Endothelial cell of umbilical vein (primary cell): ENCODE results near the gene ROCK2. TPM values are rescaled to one million over a fixed set of nuclear protein-coding genes. Genes with fewer than 3 reads are reported as not detected.
A peak's percentile ranks its signal among the peaks of the same experiment; 100 is the strongest.

Experiments
- BruUV-seq: library from RNA; stranded (reverse); fragments of 400-500 nt; replicated peaks from 2 replicates; lab custom pipeline; 2021; lab: Mats Ljungman, UMichigan
- CTCF ChIA-PET: fragments of 300-600, 350-600 bp; sonication (Branson Sonifier 250); formaldehyde crosslinking; loops from one replicate; lab custom pipeline; 2021; ENCODE audit warnings: antibody characterized with exemption, inconsistent platforms; lab: Charles Lee
- POLR2A ChIA-PET: fragments of 300-600, 350-600 bp; sonication (Branson Sonifier 250); formaldehyde crosslinking; loops from one replicate; lab custom pipeline; 2021; ENCODE audit warnings: antibody characterized with exemption, inconsistent platforms; lab: Charles Lee
- DNase-seq: peaks from one replicate; pipeline ENCODE4 v3.0.0-alpha.2; 2011; ENCODE audit warnings: low read depth, low spot score
- FAIRE-seq: peaks from 2 replicates; lab custom pipeline; 2011; peaks lifted over from hg19 to GRCh38; lab: Jason Lieb, UNC
- H2AFZ ChIP-seq: 2 replicates; pipeline ENCODE4 v1.6.0; 2012; ENCODE audit warnings: low read depth, low read length, control low read depth, inconsistent platforms
- H3K27ac ChIP-seq: 2 replicates; pipeline ENCODE4 v1.5.1; 2011; ENCODE audit warnings: low read depth, mild to moderate bottlenecking, control low read depth, low read length, moderate library complexity; ENCODE audit not compliant: insufficient read depth
- H3K27me3 ChIP-seq, 2 experiments: 2 replicates each; pipeline versions ENCODE4 v1.6.0 to v1.6.1; 2011; ENCODE audit warnings: low read length in 2 of 2, mixed read lengths in 1 of 2; ENCODE audit not compliant: control insufficient read depth in 2 of 2, insufficient read depth in 2 of 2
- H3K36me3 ChIP-seq, 2 experiments: 2 replicates in 1 of 2; 3 replicates in 1 of 2; pipeline ENCODE4 v1.5.1; 2011; ENCODE audit warnings: low read length in 2 of 2, mild to moderate bottlenecking in 1 of 2, moderate library complexity in 1 of 2; ENCODE audit not compliant: control insufficient read depth in 2 of 2, insufficient read depth in 2 of 2; ENCODE audit errors: extremely low read depth in 1 of 2
- H3K4me1 ChIP-seq: 3 replicates; pipeline ENCODE4 v1.5.1; 2011; ENCODE audit warnings: mild to moderate bottlenecking, low read length; ENCODE audit not compliant: control insufficient read depth, insufficient read depth; ENCODE audit errors: extremely low read depth
- H3K4me2 ChIP-seq: 2 replicates; pipeline ENCODE4 v1.6.1; 2011; ENCODE audit warnings: low read length, control low read depth, mixed read lengths; ENCODE audit not compliant: insufficient read depth
- H3K4me3 ChIP-seq, 3 experiments: fragments of 200-600 bp in 1 of 3; sonication (generic), shearing (Covaris generic) in 1 of 3; replicated peaks in 1 of 3; 2 replicates each; pipeline ENCODE4 v1.5.1; 2011 to 2016; ENCODE audit warnings: control low read depth in 3 of 3, low read length in 3 of 3, mild to moderate bottlenecking in 2 of 3, inconsistent platforms in 1 of 3, low read depth in 1 of 3, moderate library complexity in 1 of 3; ENCODE audit not compliant: insufficient read depth in 1 of 3
- H3K79me2 ChIP-seq: 2 replicates; pipeline ENCODE4 v1.6.0; 2012; ENCODE audit warnings: low read length, inconsistent platforms; ENCODE audit not compliant: control insufficient read depth, insufficient read depth
- H3K9ac ChIP-seq: replicated peaks from 2 replicates; pipeline ENCODE3; 2011; ENCODE audit warnings: low read length, control low read depth; ENCODE audit not compliant: insufficient read depth; ENCODE audit errors: extremely low read depth
- H3K9me1 ChIP-seq: replicated peaks from 3 replicates; pipeline ENCODE4 v1.6.0; 2011; ENCODE audit warnings: mild to moderate bottlenecking, low read length; ENCODE audit not compliant: control insufficient read depth, insufficient read depth; ENCODE audit errors: extremely low read depth
- H3K9me3 ChIP-seq: replicated peaks from 2 replicates; pipeline ENCODE4 v1.5.1; 2012; ENCODE audit warnings: low read length, inconsistent platforms; ENCODE audit not compliant: control insufficient read depth, insufficient read depth
- H4K20me1 ChIP-seq: replicated peaks from 2 replicates; pipeline ENCODE3; 2011; ENCODE audit warnings: mild to moderate bottlenecking, low read length; ENCODE audit not compliant: control insufficient read depth, insufficient read depth; ENCODE audit errors: extremely low read depth
- EZH2 ChIP-seq: IDR thresholded peaks from 2 replicates; pipeline ENCODE4 v1.6.1; 2012; ENCODE audit warnings: borderline replicate concordance, low read depth, mild to moderate bottlenecking, moderate library complexity, low read length, inconsistent platforms; ENCODE audit not compliant: severe bottlenecking
- FOS ChIP-seq: IDR thresholded peaks from 2 replicates; pipeline ENCODE4 v1.6.1; 2011; ENCODE audit warnings: mild to moderate bottlenecking, low read length, moderate library complexity, borderline replicate concordance; ENCODE audit not compliant: insufficient read depth
- GATA2 ChIP-seq: IDR thresholded peaks from 2 replicates; pipeline ENCODE4 v1.7.0; 2011; ENCODE audit warnings: low read depth, mild to moderate bottlenecking, moderate library complexity, mixed read lengths, low read length; ENCODE audit not compliant: insufficient read length, insufficient read depth
- JUN ChIP-seq: IDR thresholded peaks from 2 replicates; pipeline ENCODE4 v1.6.1; 2011; ENCODE audit warnings: borderline replicate concordance, low read depth; ENCODE audit not compliant: insufficient read length, insufficient read depth
- MAX ChIP-seq: IDR thresholded peaks from 2 replicates; pipeline ENCODE4 v1.6.1; 2011; ENCODE audit not compliant: insufficient read depth, insufficient read length
- MYC ChIP-seq: IDR thresholded peaks from one replicate; pipeline ENCODE4 v1.6.1; 2011; ENCODE audit warnings: mild to moderate bottlenecking, low read depth, low read length
- POLR2A ChIP-seq: IDR thresholded peaks from 2 replicates; pipeline ENCODE4 v1.6.1; 2012; ENCODE audit warnings: low read depth, mild to moderate bottlenecking, control low read depth, low read length
- POLR2AphosphoS5 ChIP-seq: IDR thresholded peaks from 2 replicates; pipeline ENCODE4 v1.6.1; 2012; ENCODE audit warnings: low read depth, mild to moderate bottlenecking, control low read depth, low read length, moderate library complexity; ENCODE audit not compliant: insufficient read depth
- dilution Hi-C: fragments of 300-500 bp; cut with MboI; formaldehyde crosslinking; loops from one replicate; pipeline ENCODE4 v1.15.0; 2019; ENCODE audit warnings: low sequenced_read_pairs; ENCODE audit not compliant: extremely low pct_ligation_motif_present
- intact Hi-C: fragments of 100-400 bp; cut with micrococcal nuclease; formaldehyde crosslinking; loops from one replicate; pipeline ENCODE4 v1.10.0; 2022
- polyA plus RNA-seq, 4 experiments: library from polyadenylated mRNA; depleted of rRNA in 3 of 4; stranded (reverse) in 3 of 4; unstranded in 1 of 4; fragments of >200 nt; gene quantifications; 2 replicates each; pipeline versions ENCODE4 v1.2.1 to v1.2.3, GENCODE V29; 2011 to 2012; ENCODE audit warnings: missing spikeins in 1 of 4
- total RNA-seq: library from RNA; stranded (reverse); gene quantifications from 2 replicates; pipeline ENCODE4 v1.2.3, GENCODE V29; 2021

ROCK2 gene
- total and polyA plus RNA-seq, 2 donors (not counting 3 experiments of a cell fraction or from before 2014, with no cell fraction given): 5.2 to 56.5 TPM

DNA sequence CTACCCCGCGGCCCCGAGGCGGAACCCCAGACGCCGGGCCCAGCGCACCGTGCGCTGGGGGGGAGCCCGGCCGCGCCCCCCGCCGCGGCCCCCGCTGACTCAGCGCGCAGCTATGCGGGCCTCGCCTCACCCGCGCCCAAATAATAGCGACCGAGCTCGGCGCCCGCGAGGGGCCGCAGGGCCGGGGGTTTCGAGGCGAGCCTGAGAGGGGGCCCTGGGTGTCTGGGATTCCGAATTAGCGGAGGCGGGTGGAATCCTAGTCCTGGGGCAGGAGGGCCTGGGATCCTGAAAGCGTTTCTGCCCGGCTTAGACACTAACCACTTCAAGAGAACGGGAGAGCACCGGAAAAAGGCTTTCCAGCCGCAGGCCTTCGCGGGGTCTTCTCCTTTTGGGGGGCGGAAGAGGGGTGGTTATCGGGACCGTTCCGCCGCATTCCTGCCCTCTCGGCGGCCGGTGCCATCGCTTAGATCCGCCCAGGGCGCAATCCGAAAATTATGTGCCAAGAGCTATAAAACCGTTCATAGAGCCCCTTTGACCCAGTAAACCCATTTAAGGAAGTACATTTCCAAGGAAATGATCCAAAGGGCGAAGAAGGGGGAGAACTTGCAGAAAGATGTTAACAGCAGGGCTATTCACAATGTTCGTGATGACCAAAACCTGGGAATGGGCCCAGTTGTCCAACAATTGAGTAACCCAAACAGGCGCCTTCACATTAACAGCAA, 681 bp upstream of the ROCK2 start:
- H3K36me3 ChIP-seq: no peaks in the 10 kb centered on the region
- H4K20me1 ChIP-seq: peaks cover 4% of the 10 kb centered on the region
- peaks cover 25% of the 10 kb centered on the region for H3K4me1 ChIP-seq
- H3K9ac ChIP-seq: peak overlapping the region; percentile 97
- H3K79me2 ChIP-seq: peaks cover 41% of the 10 kb centered on the region
- H3K4me3 ChIP-seq: peak overlapping the region; percentile 40 to 79 (median 57)
- peak overlapping the region; percentile 90 for H3K4me2 ChIP-seq
- no peak for FAIRE-seq
- DNase-seq: peak; percentile 80
- H3K9me1 ChIP-seq: no peaks in the 10 kb centered on the region
- intact Hi-C loops (loop anchor here (1.0 to 5.0 kb wide), 5 partner anchors 41 to 533 kb away; partner anchors contain the start of genes PDIA6 and SLC66A3), dilution Hi-C loops (no loop called here)
- ChIA-PET CTCF (interaction anchor here (0.7 to 5.2 kb wide), 13 partner anchors 10 to 513 kb away, joined by 3 to 67 read pairs (median 7); partner anchors contain the start of gene SLC66A3), POLR2A (interaction anchor here (0.7 to 2.2 kb wide), 9 partner anchors 10 to 212 kb away, joined by 3 to 11 read pairs (median 3); partner anchors contain the start of gene SLC66A3)
- peak overlapping the region; percentile 71 for H2AFZ ChIP-seq
- H3K27ac ChIP-seq: peak overlapping the region; percentile 98
- BruUV-seq: TSS peak; percentile 79
- TF ChIP-seq GATA2 (peak; percentile 4), POLR2AphosphoS5 (no peak), FOS (peak; percentile 66), EZH2 (no peak), JUN (no peak), MAX (no peak), POLR2A (no peak), MYC (no peak)
- H3K9me3 ChIP-seq: no peaks in the 10 kb centered on the region
- peaks cover 0 to under 1% of the 10 kb centered on the region in 2 experiments for H3K27me3 ChIP-seq
